GM19328 (cell line): ENCODE data around the gene TRMT2A.

Experiments
- ATAC-seq: cut with Tn5 transposase; IDR thresholded peaks from one replicate; pipeline ENCODE4 v1.9.1; 2021; ENCODE audit warnings: mild to moderate bottlenecking, moderate library complexity; ENCODE audit not compliant: unreplicated experiment

The TRMT2A gene

DNA sequence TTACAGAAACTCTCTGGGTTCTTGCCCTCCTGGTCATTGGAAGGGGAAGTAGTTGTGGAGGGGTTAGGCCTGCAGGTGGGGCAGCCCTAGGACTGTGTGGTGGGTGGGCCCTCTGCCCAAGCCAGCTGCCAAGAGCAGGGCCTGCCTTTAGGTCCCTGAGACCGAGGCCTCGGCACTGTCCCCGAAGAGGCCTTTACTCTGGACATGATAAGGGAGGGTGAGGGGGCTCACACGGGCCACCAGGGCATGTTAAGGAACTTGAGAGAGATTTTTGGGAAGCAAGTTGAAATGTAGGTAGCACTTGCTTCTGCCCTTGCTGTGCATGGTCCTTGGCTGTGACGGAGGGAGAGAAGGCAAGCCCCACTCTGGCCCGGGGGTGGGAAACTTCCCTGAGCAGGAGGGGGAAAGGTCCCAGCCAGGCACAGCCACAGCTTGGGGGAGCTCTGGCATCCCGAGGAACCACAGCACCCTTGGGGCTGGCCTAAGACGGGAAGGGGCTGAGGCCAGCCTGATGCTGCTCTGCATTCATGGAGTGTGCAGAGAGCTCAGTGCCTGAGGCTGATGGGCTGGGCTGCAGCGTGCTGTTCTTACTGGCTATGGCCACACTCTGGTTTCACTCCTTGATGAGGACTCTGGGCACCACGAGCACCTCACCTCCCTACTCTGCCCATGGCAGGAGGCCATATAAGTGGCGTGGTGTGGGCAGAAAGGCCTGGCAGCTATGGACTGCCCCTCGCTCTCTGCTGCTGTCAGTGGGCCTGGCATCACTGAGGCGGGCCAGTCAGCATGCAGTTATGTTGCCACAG lies 8.9 kb downstream of the TRMT2A start:
- no peak for ATAC-seq

DNA sequence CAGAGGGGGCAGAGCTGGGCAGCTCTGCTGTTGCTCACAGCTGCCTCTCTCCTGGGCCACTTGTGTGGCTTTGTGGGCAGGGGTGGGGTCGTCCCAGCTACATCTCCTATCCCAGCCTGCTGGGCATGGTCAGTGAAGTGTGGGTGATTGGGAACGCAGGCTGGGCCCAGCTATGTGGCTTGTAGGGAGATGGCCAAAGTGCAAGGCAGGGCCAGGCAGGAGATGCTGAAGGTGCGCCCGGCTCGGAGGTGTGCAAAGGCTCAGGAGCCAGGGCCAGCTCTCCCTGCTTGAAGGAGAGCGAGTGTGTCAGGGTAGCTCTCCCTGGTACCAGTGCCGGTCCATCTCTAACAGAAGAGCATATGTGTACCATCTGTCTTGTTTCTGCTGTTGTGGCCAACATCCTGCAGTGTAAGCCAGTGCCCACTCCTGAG lies 9.5 kb downstream of the TRMT2A start:
- ATAC-seq = no peak

DNA sequence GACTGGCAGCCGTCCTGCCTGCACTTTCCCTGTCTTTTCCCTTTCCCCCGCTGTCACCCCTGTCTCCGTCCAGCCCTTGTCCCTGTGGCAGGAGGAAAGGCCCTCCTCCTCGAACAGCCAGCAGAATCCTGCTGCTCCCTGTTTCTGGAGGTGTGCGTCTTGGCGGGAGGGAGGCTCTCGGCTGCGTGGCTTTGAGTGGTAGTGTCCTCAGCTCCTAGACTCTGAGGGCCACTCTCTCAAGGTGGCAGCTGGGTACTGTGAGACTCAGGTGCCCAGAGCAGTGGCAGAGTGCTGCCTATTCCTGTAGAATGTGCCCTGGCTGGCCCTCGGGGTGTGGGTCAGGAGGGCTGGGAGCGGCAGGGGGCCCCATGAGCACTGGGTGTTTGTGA lies 10.2 kb downstream of the TRMT2A start:
- ATAC-seq = no peak

DNA sequence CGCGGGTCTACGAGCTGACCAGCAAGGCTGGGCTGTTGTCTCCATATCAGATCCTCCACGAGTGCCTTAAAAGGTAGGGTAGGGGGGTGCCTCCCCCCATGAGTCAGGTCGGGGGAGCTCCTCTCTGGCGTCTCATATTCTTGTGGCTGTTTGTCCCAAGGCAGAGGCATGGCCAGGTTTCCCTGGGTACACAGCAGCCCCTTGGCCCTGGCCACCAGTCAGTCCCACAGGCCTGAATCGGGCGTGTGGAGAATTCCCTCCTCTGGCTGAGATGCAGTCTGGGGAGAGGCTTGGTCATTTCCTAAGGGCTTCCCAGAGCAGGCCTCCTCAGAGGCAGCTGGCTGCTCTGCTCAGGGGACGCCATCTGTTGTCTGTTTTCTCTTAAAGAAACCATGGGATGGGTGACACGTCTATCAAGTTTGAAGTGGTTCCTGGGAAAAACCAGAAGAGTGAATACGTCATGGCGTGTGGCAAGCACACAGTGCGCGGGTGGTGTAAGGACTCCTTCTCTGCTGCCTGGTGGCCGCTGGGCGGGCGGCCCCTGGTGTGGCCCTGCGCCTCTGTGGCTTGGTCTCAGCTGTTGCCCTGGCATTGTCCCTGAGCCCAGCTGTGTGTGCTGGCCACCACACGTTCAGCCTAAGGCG lies 10.7 kb downstream of the TRMT2A start:
- ATAC-seq = no peak

DNA sequence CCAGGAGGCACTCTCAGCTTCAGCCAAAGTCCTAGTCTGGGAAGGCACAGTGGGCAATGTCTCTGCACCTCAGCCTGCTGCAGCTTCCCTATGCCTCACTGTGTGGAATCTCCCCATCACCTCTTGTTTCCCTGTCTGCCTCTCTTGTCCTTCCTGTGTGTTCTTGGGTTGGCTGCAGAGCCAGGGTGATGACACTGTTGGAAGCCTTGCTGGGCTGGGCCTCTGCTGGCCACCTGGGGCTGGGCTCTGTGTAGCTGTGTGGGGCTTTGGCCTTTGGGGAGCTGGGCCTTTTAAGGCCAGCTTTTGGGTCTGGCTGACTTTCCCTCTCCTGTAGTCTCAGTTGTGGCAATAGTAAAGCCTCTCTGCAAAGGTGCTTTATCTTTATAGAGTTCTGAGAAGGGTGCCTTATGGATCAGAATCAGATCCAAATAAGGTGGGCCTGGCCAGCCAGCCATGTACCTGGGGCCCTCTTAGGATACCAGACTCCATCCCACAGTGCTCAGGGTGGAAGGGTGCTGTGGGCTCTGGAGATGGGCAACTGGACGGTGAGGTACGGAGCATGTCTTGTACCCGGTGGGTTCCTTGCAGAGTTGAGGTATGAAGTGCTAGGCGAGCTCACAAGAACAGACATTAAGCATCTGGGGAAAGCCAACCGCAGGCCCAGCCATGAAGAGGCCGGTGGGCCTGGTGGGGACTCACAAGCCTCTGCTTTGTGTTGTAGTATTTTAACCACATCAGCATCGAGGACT lies 11.4 kb downstream of the TRMT2A start:
- ATAC-seq = no peak

DNA sequence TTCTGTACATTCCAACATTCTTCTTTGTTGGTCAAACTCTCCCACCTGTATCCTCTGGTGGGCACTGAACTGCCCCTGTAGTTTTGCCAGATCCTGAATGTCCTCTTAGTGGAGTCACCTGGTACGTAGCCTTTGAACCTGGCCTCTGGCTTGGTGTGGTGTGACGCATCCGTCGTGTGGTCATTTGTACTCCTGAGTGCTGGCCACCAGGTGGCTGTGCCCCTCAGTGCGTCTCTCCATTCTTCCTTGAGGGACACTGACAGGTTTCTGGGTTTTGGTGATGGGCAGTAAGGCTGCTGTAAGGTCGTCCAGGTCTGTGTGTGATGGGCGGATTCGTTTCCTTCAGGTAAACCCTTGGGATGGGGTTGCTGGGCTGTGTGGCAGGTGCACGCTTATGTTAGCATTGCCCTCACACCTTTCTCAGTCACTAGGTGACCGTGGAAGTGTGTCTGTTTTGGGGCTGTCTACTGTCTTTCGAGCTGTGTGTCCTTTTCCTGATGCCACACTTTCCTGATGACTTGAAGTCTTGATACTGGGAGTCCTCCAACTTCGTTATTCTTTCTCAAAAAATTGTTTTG lies 14.7 kb downstream of the TRMT2A start:
- ATAC-seq = no peak

DNA sequence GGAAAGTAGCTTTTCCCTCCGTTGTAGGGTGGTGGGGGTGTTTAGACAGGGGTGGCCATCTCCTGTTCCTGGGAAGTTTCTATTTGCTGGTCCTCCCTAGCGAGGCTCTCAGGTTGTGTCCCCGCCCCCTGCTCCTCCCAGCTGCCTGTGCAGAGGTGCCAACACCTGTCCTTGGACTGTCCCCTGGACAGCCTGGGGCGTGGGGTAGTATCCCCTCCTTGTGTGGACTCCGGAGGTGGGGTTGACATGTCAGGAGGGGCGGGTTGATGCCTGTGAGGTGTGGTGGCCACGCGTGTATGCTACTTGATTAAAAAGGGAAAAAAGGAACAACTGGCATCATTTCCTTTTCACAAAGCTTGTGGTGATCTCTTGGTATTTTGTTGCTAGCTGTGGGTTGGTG lies 15.4 kb downstream of the TRMT2A start:
- ATAC-seq = no peak

DNA sequence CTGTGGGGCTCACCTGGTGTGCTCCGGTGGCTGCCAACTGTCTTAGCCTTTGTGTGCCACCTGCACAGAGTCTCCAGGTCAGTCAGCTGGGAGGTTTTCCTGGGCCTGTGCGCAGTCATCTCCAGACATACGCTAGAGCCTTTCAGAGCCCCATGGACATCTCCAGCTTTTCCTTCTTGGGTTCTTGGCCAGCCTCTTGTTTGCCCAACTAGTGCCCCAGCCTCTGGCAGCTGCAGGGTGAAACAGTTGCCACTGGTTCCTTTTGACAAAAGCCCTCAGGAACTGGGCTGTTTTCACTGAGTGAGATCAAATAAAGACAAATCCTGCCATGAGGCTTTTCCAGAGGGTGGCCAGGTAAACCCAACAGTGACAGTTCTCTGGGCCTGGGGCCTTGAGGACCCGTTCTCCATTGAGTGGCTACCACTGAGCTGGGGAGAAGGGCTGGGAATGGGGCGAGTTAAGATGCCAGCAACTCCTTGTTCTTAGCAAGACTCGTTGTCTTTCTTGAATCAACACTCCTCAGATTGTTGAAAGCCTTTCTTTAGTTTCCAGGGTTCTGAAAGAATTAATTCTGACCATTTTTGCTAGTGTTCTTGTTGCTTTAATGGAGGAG lies 17.8 kb downstream of the TRMT2A start:
- ATAC-seq = no peak

DNA sequence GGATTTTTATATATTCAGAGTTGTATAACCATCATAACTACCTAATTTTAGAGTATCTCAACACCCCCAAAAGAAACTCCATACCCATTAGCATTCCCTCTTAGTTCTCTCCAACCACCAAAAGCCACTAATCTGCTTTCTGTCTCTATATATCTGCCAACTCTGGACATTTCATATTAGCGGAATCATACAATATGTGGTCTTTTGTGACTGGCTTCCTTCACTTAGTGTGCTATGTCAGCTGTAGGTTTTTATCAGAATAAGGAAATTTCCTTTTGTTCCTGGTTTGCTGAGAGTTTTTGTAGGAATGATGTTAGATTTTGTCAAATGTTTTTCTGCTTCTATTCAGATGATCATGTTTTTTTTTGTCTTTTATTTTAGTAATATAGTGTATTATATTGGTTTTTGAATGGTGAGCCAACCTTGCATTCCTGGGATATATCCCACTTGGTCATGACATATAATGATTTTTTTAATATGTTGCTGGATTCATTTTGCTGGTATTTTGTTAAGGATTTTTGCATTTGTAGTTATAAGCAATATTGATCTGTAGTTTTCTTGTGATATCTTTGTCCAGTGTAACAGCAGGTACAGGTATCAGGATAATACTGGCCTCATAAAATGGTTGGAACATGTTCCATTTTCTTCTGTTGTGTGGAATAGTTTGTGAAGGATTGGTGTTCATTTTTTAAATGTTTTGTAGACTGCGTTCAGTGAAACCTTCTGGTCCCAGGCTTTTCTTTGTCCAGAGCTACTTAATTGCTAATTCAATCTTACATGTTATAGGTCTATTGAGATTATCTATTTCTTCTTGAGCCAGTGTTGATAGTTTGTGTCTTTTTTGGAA lies 20.2 kb downstream of the TRMT2A start:
- no peak for ATAC-seq

DNA sequence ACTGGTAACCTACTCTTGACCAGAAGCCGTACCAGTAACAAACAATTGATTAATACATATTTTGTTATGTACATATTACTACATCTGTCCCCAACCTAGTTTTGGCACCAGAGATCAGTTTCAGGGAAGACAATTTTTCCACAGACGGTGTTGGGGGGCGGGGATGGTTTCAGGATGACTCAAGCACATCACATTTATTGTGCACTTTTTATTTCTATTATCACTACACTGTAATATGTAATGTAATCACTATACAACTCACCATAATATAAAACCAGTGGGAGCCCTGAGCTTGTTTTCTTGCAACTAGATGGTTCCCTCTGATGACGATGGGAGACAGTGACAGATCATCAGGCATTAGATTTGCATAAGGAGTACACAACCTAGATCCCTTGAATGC lies 21.5 kb downstream of the TRMT2A start:
- no peak for ATAC-seq

DNA sequence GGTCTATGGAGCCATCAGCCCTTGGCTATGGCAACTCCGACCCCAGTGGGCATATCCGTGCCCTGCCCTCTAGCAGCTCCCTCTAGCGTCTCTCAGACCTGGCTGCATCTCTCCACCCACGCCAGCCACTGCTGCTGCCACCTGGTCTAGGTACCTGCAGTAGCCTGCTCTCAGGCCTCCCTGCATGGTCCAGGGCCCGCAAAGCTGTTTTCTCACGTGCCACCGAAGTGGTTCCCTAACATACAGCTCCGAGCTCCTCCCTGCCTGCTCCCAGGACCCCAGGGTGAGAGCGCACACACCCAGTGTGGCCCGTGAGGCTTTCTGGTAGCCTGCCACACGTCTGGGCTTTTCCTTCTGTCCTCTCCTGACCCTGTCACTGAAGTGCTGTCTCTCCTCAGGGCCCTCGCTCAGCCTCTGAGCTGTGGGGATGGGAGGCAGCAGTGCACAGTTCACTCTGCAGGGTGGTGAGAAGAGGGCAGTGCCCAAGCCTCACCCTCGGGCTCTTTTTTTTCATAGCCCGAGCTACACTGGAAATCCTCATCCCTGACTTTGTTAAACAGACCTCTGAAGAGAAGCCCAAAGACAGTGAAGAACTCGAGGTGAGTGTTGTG lies 22.7 kb downstream of the TRMT2A start:
- no peak for ATAC-seq

DNA sequence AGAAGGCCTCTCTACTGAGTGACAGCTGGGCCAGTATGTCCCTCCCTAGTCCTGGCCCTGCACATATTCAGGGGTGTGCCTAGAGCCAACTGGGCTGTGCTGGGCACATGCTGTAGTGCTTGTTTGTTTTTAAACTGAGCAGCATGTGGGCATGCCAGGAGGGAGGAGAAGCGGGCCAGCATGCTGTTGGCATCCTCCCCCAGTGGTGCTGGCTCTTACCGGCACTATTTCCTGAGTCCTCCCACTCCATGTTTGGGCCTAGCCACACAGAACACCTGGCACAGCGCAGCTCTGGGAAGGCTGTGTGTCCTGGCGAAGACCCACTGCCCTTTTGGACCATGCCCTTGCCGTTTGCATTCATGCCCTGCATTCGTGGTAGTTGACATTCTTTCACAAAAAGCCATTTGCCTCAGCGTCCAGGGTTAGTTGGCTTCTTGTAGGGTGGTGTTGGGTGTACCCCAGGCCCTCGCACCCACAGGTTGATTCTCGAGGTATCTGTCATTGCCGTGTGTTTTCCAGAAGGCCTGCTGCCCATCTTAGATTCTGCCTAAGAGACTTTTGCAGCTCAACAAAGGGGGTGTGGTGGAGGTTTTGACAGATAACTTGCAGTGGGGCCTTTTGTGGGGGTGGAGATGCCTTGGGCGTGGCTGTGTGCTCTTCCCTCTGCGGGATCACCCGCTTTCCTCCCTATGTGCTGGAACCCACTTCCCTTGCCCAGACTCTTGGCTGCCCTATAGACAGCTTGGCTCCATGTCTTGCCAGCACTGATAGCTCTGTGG lies 23.4 kb downstream of the TRMT2A start:
- no peak for ATAC-seq

DNA sequence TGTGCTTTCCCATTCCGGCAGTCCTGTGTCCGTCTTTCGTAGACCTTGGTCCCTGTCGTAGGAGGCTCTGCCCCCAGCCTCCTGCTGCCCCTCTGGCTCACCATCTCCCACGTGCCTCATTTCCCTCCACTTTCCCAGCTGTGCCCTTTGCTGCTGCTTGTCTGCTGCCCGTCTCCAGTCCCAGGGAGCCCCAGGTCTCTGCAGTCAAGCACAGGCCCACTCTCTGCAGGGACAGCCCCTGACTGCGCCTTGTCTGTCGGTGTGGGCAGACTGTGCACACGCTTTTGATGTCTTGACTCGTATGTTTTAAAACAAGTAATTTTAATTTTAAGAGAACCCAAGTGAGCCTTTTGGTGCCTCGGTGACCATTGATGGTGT lies 24.6 kb downstream of the TRMT2A start:
- no peak for ATAC-seq

DNA sequence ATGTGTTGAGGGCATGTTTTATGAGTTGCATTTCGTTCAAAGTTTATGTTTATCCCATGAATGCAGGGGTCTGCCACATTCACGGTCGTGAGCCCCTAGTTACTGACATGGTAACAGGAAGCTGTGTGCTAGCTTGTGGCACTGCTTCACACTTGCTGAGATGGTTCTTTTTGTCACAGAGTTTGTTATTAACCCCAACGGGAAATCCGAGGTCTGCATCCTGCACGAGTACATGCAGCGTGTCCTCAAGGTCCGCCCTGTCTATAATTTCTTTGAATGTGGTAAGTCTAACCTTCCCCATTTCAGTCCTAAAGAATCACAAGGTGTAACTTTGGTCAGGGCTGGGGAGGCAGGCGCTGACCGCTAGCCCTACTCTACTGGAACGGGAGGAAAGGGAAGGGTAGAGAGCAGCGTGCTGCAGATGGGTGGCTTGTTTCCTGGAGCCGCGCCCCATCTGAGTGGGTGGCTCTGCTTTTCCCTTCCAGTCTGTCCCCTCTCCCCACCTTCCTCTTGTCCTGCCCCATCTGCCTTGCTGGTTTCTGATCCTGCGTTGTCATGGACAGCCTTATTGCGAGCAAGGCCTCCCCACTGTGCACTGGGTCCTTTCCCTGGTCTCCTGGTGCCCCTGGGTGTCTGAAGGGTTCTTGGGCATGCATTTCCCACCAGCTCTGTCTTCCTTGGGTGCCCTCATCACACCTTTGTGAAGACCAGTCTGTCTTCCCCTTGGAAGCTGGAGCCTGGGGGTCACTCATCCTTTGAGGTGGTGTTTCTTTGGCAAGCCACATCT lies 25.1 kb downstream of the TRMT2A start:
- no peak for ATAC-seq

DNA sequence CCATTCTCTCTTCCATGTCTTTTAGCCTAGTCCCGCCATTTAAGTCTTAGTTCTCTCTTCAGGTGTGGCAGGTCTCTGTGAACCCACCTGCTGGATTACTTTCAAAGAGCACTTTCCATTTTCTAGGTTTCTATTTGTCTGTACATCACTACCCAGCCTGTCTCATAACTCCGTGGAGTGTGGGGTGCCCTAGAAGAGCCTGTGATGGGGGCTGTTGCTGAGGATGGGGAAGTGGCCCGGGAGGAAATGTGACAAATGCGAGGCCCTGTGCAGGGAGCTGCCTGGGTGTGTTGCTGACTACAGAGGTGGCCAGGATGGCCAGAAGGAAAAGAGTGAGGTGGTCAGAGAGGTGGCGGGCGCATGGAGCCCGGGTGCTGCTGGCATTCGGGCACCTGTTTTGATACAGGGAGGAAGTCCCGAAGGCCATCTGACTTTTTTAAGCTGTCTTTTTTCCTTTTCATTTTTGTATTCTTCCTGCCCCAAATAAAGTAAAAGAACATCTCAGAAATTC lies 26.2 kb downstream of the TRMT2A start:
- ATAC-seq = no peak

DNA sequence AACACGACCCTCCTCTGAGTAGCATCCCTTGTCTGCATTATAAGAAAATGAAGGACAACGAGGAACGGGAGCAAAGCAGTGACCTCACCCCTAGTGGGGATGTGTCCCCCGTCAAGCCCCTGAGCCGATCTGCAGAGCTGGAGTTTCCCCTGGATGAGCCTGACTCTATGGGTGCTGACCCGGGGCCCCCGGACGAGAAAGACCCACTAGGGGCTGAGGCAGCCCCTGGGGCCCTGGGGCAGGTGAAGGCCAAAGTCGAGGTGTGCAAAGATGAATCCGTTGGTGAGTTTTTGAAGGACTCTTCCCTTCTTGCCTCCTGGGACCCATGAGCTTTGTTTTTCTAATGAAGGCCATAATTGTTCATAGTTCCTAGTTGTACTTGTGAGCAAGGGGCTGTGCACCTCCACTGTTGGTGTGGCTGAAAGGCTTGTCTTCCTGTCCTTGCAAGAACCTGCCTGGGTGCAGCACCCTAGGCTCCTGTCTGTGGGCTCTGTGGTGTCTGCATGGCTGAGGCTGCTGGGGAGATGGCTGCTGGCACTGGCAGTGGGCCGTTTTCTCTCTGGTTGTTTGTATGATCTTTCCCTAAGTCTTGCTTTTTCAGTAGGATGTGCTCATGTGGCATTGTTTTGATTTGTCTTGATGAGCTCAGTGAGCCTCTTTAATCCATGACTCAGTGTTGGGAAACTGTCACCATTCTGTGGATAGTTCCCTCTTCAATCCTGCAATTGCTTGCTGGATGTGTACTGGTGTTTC lies 26.9 kb downstream of the TRMT2A start:
- ATAC-seq = no peak

DNA sequence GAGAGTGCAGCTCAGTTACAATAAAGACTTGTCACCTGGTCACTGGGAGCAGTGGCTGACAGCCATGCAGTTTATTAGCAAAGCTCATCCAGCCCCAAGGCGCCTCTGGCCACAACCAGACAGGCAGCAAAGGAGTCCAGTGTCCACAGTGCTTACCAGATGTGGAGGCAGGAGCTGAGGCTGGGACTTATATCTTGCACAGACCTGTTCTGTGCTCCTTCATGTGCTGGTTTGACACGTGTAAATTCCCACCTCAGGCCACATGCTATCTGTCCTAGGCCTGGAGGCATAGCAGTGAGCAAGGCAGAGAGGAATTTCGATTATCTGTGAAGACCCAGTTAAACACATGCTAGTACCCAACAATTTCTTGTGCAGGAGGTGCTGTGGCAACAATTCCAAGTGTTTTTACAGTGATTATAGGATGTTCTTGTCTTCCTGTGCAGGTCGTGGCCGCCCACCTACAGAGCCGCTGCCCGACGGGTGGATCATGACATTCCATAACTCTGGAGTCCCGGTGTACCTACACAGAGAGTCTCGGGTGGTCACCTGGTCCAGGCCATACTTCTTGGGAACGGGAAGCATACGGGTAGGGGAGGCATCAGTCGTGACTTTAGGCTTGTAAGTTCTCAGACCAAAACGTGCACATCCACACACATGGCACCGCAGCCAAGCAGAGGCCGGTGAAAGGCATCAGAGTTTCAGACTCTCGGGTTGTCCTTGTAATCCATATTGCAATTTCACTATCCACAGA lies 27.6 kb downstream of the TRMT2A start:
- no peak for ATAC-seq
